K562 (cell line): ENCODE data around the gene PLCG2. TPM values are rescaled to one million over a fixed set of nuclear protein-coding genes. Genes with fewer than 3 reads are reported as not detected.

Experiments
- ATAC-seq: fragments of 200-7000 bp; cut with Tn5 transposase; 3 replicates; pipeline ENCODE4 v1.9.1; 2020; ENCODE audit warnings: moderate library complexity
- BruUV-seq: library from RNA; stranded (reverse); fragments of 400-500 nt; replicated peaks from 2 replicates; lab custom pipeline; 2021; lab: Mats Ljungman, UMichigan
- CTCF ChIA-PET: fragments of 300-600 bp; formaldehyde crosslinking; extraction: SDS; loops from one replicate; lab custom pipeline; 2021; ENCODE audit warnings: low intra/inter-chr PET ratio; lab: Yijun Ruan, JAX
- POLR2A ChIA-PET: fragments of 300-600, 350-650 bp; sonication (Branson Sonifier 250); formaldehyde crosslinking; extraction: SDS; loops from one replicate; lab custom pipeline; 2021; ENCODE audit warnings: antibody characterized with exemption, inconsistent platforms; lab: Yijun Ruan, JAX
- DNase-seq, 4 experiments: peaks; one replicate each; pipeline versions ENCODE4 v3.0.0 to v3.0.0-alpha.2; 2011 to 2018; ENCODE audit warnings: low spot score in 3 of 4, mixed read lengths in 3 of 4; ENCODE audit errors: extremely low read depth in 1 of 4
- FAIRE-seq: peaks from 2 replicates; lab custom pipeline; 2011; peaks lifted over from hg19 to GRCh38; lab: Jason Lieb, UNC
- H2AFZ ChIP-seq: 2 replicates; pipeline ENCODE4 v1.6.0; 2011; ENCODE audit warnings: low read depth, low read length, control low read depth, inconsistent platforms
- H3K27ac ChIP-seq: fragments of 200-600 bp; 3 replicates; pipeline ENCODE4 v1.8.0; 2011; ENCODE audit warnings: low read depth, mild to moderate bottlenecking, control low read depth, inconsistent platforms, low read length, moderate library complexity, mixed read lengths; ENCODE audit errors: extremely low read depth
- H3K27me3 ChIP-seq, 2 experiments: fragments of 300-600 bp in 1 of 2; 2 replicates in 1 of 2; 3 replicates in 1 of 2; pipeline versions ENCODE4 v1.6.0 to v1.8.0; 2011; ENCODE audit warnings: inconsistent platforms in 2 of 2, low read length in 2 of 2, mild to moderate bottlenecking in 1 of 2, mixed read lengths in 1 of 2, moderate library complexity in 1 of 2; ENCODE audit not compliant: control insufficient read depth in 2 of 2, insufficient read depth in 2 of 2
- H3K36me3 ChIP-seq: fragments of 300-600 bp; 3 replicates; pipeline ENCODE4 v1.8.0; 2011; ENCODE audit warnings: mild to moderate bottlenecking, low read length, inconsistent platforms; ENCODE audit not compliant: control insufficient read depth, insufficient read depth
- H3K4me1 ChIP-seq, 2 experiments: fragments of 200-600 bp in 1 of 2; replicated peaks in 1 of 2; 2 replicates in 1 of 2; 3 replicates in 1 of 2; pipeline versions ENCODE4 v1.5.1 to v1.8.0; 2011; ENCODE audit warnings: inconsistent platforms in 2 of 2, low read length in 2 of 2, mild to moderate bottlenecking in 1 of 2, mixed read lengths in 1 of 2, moderate library complexity in 1 of 2; ENCODE audit not compliant: control insufficient read depth in 2 of 2, insufficient read depth in 2 of 2
- H3K4me2 ChIP-seq: 2 replicates; pipeline ENCODE4 v1.6.1; 2011; ENCODE audit warnings: low read length, control low read depth, inconsistent platforms, mixed read lengths; ENCODE audit not compliant: insufficient read depth
- H3K4me3 ChIP-seq: fragments of 200-600 bp; sonication (generic), shearing (Covaris generic); 2 replicates; pipeline ENCODE4 v1.5.1; 2016; ENCODE audit warnings: control low read depth, inconsistent platforms
- H3K79me2 ChIP-seq: fragments of 200-600 bp; 3 replicates; pipeline ENCODE4 v1.8.0; 2011; ENCODE audit warnings: low read length, inconsistent platforms; ENCODE audit not compliant: control insufficient read depth, insufficient read depth
- H3K9ac ChIP-seq, 2 experiments: 2 replicates each; pipeline versions ENCODE4 v1.6.0 to v1.6.1; 2011; ENCODE audit warnings: low read depth in 2 of 2, low read length in 2 of 2, control low read depth in 1 of 2, inconsistent platforms in 1 of 2, mild to moderate bottlenecking in 1 of 2, mixed read lengths in 1 of 2; ENCODE audit not compliant: insufficient read depth in 1 of 2
- H3K9me1 ChIP-seq: one replicate; pipeline ENCODE4 v1.6.0; 2011; ENCODE audit warnings: inconsistent platforms, mild to moderate bottlenecking, low read length, moderate library complexity; ENCODE audit not compliant: control insufficient read depth, insufficient read depth
- H3K9me3 ChIP-seq: replicated peaks from 2 replicates; pipeline ENCODE4 v1.5.1; 2011; ENCODE audit warnings: low read depth, low read length, inconsistent platforms; ENCODE audit not compliant: control insufficient read depth, insufficient read depth
- H4K20me1 ChIP-seq: replicated peaks from 2 replicates; pipeline ENCODE4 v1.6.1; 2011; ENCODE audit warnings: low read length, inconsistent platforms, mixed read lengths; ENCODE audit not compliant: control insufficient read depth, insufficient read depth
- ATF4 ChIP-seq: fragments of 450-650 bp; formaldehyde crosslinking; IDR thresholded peaks from 2 replicates; pipeline ENCODE4 v1.4.0; 2022; ENCODE audit warnings: mild to moderate bottlenecking, moderate library complexity
- E2F6 ChIP-seq, 2 experiments: IDR thresholded peaks; 2 replicates each; pipeline ENCODE4 v1.6.1; 2011; ENCODE audit warnings: borderline replicate concordance in 1 of 2, control low read depth in 1 of 2, low read depth in 1 of 2, low read length in 1 of 2, mild to moderate bottlenecking in 1 of 2, mixed read lengths in 1 of 2, moderate library complexity in 1 of 2; ENCODE audit not compliant: insufficient read depth in 1 of 2, insufficient read length in 1 of 2, poor library complexity in 1 of 2, severe bottlenecking in 1 of 2; ENCODE audit errors: extremely low read depth in 1 of 2
- HDAC8 ChIP-seq: fragments of 450-650 bp; IDR thresholded peaks from 2 replicates; pipeline ENCODE4 v1.6.1; 2016; ENCODE audit warnings: mild to moderate bottlenecking, missing genetic modification characterization, moderate library complexity, missing compliant biosample characterization
- PREB ChIP-seq: sonication (generic); formaldehyde crosslinking; IDR thresholded peaks from 2 replicates; pipeline ENCODE4 v1.8.1; 2023; ENCODE audit warnings: mild to moderate bottlenecking, missing genetic modification reagents
- RAD51 ChIP-seq: fragments of 450-650 bp; IDR thresholded peaks from 2 replicates; pipeline ENCODE4 v1.7.1; 2016; ENCODE audit warnings: low read depth, mild to moderate bottlenecking, borderline replicate concordance
- RB1 ChIP-seq: fragments of 450-650 bp; IDR thresholded peaks from 2 replicates; pipeline ENCODE4 v1.6.1; 2017; ENCODE audit warnings: low read depth, mild to moderate bottlenecking
- RCOR1 ChIP-seq, 2 experiments: IDR thresholded peaks; 2 replicates each; pipeline ENCODE4 v1.6.1; 2012; ENCODE audit warnings: low read depth in 2 of 2, low read length in 2 of 2, borderline replicate concordance in 1 of 2, improper control_type of control experiment in 1 of 2
- TARDBP ChIP-seq: fragments of 450-650 bp; IDR thresholded peaks from 2 replicates; pipeline ENCODE4 v1.6.1; 2016
- ZBED1 ChIP-seq: IDR thresholded peaks from 2 replicates; pipeline ENCODE4 v1.6.1; 2014
- ZFX ChIP-seq: sonication (generic); formaldehyde crosslinking; IDR thresholded peaks from 2 replicates; pipeline ENCODE4 v1.8.0; 2022; ENCODE audit warnings: mild to moderate bottlenecking, missing genetic modification reagents, moderate library complexity
- ZNF445 ChIP-seq: fragments of 250-450 bp; sonication (Bioruptor Pico); IDR thresholded peaks from 2 replicates; pipeline ENCODE4 v1.4.0; 2020; ENCODE audit warnings: low read depth, mild to moderate bottlenecking, moderate library complexity
- ZNF586 ChIP-seq: fragments of 450-650 bp; formaldehyde crosslinking; conservative IDR thresholded peaks from 2 replicates; pipeline ENCODE4 v1.4.0; 2020; ENCODE audit warnings: mild to moderate bottlenecking, moderate library complexity
- WGBS: fragments of 100-300 bp; shearing (Covaris generic); methylation state at CpG from one replicate; pipeline ENCODE4 v1.1.6; 2016; ENCODE audit warnings: low coverage, mixed read lengths; ENCODE audit not compliant: insufficient coverage; ENCODE audit errors: missing lambda C conversion rate; 5-methylcytosine and 5-hydroxymethylcytosine counted together
- in situ Hi-C: fragments of 300-500 bp; cut with MboI; formaldehyde crosslinking; loops from 4 replicates; pipeline ENCODE4 v1.15.0; 2018; ENCODE audit warnings: inconsistent platforms, mixed read lengths
- intact Hi-C: fragments of 100-400 bp; cut with micrococcal nuclease; formaldehyde crosslinking; loops from 2 replicates; pipeline ENCODE4 v1.14.2; 2022
- polyA plus RNA-seq, 8 experiments: library from polyadenylated mRNA; depleted of rRNA in 4 of 8; stranded (reverse) in 5 of 8; unstranded in 3 of 8; fragments of >200 nt; fragmentation: Nextera tagmentation in 2 of 8; fragmentation: Illumina TruSeq in 1 of 8; extraction: Ambion mirVana in 2 of 8; extraction: Trizol in 1 of 8; gene quantifications; 2 replicates each; pipeline versions ENCODE4 v1.2.1 to v1.2.3, GENCODE V29; 2011 to 2014; ENCODE audit warnings: inconsistent platforms in 1 of 8, missing spikeins in 1 of 8
- total RNA-seq, 7 experiments: library from RNA; depleted of rRNA in 6 of 7; stranded (reverse); fragments of >200 nt in 6 of 7; fragmentation: Illumina TruSeq in 2 of 7; extraction: Trizol in 2 of 7; gene quantifications; 2 replicates each; pipeline versions ENCODE4 v1.2.1 to v1.2.3, GENCODE V29; 2011 to 2021; ENCODE audit warnings: low replicate concordance in 1 of 7
- TF ChIP-seq, protein P1 (sequence below): fragments of 250-450 bp; sonication (Bioruptor Pico); IDR thresholded peaks from 2 replicates; pipeline ENCODE4 v1.8.0; 2022; ENCODE audit warnings: moderate library complexity, mild to moderate bottlenecking, inconsistent platforms
- TF ChIP-seq, protein P2 (sequence below): fragments of 450-650 bp; formaldehyde crosslinking; IDR thresholded peaks from 2 replicates; pipeline ENCODE4 v1.4.0; 2020; ENCODE audit warnings: mild to moderate bottlenecking

Gene PLCG2
- total and polyA plus RNA-seq, 9 of the 15 experiments (the other 6 are each of a cell fraction or from before 2014, with no cell fraction given), result 0.94 to 7.1 (median 3.1) TPM

- FAIRE-seq (no peak), DNase-seq (no peak), ATAC-seq (no peak)
- Histone ChIP-seq H3K36me3 (no peaks in the 10 kb centered on the region), H3K27ac (no peak overlapping the region), H4K20me1 (no peaks in the 10 kb centered on the region; the same call in 1 of the 2 replicates), H3K9me1 (no peaks in the 10 kb centered on the region), H3K27me3 (peaks cover under 1 to 58% of the 10 kb centered on the region in 2 experiments; a peak in 4 of 5 replicates), H3K79me2 (no peaks in the 10 kb centered on the region), H3K4me1 (peaks cover 0 to under 1% of the 10 kb centered on the region in 2 experiments; a peak in 3 of 5 replicates), H3K4me3 (no peak overlapping the region), H3K9ac (no peak overlapping the region; a peak in 1 of 4 replicates), H3K9me3 (no peaks in the 10 kb centered on the region), H2AFZ (no peak overlapping the region), H3K4me2 (no peak overlapping the region)
- TF ChIP-seq TARDBP (no peak), ZBED1 (no peak), RB1 (no peak), ZNF445 (CRISPR knock-in tag) (no peak), ZFX (CRISPR knock-in tag) (no peak), ZNF586 (CRISPR knock-in tag) (no peak), HDAC8 (tag) (no peak), ATF4 (CRISPR knock-in tag) (no peak), RAD51 (no peak), RCOR1 (IDR thresholded peaks at IDR 0.05; ENCODE audit: borderline replicate concordance in 1 of 2, low read depth in 2 of 2, low read length in 2 of 2) (no peak), E2F6 (IDR thresholded peaks at IDR 0.05; ENCODE audit: borderline replicate concordance in 1 of 2, extremely low read depth in 1 of 2, insufficient read depth in 1 of 2, insufficient read length in 1 of 2, low read depth in 1 of 2, low read length in 1 of 2, poor library complexity in 1 of 2, severe bottlenecking in 1 of 2) (no peak), PREB (CRISPR knock-in tag) (no peak)
- TF ChIP-seq, protein P1, sequence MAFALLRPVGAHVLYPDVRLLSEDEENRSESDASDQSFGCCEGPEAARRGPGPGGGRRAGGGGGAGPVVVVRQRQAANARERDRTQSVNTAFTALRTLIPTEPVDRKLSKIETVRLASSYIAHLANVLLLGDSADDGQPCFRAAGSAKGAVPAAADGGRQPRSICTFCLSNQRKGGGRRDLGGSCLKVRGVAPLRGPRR (CRISPR knock-in tag), result no peak
- TF ChIP-seq, protein P2, sequence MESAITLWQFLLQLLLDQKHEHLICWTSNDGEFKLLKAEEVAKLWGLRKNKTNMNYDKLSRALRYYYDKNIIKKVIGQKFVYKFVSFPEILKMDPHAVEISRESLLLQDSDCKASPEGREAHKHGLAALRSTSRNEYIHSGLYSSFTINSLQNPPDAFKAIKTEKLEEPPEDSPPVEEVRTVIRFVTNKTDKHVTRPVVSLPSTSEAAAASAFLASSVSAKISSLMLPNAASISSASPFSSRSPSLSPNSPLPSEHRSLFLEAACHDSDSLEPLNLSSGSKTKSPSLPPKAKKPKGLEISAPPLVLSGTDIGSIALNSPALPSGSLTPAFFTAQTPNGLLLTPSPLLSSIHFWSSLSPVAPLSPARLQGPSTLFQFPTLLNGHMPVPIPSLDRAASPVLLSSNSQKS, result no peak
- intact Hi-C loops (no loop called here), in situ Hi-C loops (no loop called here)
- 4% methylated on average over 10 of the region's 10 CpGs for WGBS
- ChIA-PET POLR2A (no interaction called here), CTCF (no interaction called here)
- no TSS peak for BruUV-seq
Observed at GRCh38 chr16:81833751-81834150, 54.7 kb downstream of the PLCG2 start.
